ENCODE results near the gene DNM3.

DNA sequence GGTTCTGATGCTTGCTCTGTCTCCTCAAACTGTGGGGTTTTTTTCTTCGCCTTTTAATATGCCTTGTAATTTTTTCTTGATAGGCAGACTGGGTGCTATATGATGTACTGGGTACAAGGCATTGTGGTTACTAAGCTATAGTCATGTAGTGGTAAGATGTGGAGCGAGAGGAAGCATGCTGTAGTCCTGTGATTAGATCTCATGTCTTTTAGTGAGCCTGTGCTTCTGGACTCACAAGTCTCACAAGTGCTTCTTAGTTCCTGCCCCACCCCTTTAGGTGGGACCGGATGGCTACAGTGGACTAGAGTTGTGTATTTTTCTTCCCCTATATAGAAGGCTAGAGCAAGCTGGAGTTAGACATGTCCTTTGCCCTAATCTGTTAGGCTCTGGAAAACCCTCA lies 178.7 kb downstream of the DNM3 start:
- TF ChIP-seq EZH2 (IDR thresholded peaks at IDR 0.05; ENCODE audit: borderline replicate concordance, low read depth, low read length, poor library complexity, severe bottlenecking) = no peak
- TF ChIP-seq, protein P1, sequence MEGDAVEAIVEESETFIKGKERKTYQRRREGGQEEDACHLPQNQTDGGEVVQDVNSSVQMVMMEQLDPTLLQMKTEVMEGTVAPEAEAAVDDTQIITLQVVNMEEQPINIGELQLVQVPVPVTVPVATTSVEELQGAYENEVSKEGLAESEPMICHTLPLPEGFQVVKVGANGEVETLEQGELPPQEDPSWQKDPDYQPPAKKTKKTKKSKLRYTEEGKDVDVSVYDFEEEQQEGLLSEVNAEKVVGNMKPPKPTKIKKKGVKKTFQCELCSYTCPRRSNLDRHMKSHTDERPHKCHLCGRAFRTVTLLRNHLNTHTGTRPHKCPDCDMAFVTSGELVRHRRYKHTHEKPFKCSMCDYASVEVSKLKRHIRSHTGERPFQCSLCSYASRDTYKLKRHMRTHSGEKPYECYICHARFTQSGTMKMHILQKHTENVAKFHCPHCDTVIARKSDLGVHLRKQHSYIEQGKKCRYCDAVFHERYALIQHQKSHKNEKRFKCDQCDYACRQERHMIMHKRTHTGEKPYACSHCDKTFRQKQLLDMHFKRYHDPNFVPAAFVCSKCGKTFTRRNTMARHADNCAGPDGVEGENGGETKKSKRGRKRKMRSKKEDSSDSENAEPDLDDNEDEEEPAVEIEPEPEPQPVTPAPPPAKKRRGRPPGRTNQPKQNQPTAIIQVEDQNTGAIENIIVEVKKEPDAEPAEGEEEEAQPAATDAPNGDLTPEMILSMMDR (conservative IDR thresholded peaks at IDR 0.05; ENCODE audit: low read depth, low read length) = no peak

Measured in A673 (cell line).